Kidney (tissue), 14 donors: ENCODE measurements around the gene LNX1. TPM values are rescaled to one million over a fixed set of nuclear protein-coding genes. Genes with fewer than 3 reads are reported as not detected.
A peak's percentile ranks its signal among the peaks of the same experiment; 100 is the strongest.

ENCODE experiments used
- DNase-seq, 5 donors: peaks; one replicate each; pipeline ENCODE4 v3.0.0-alpha.2; 2013 to 2020
- FAIRE-seq: peaks from 2 replicates; lab custom pipeline; 2012; peaks lifted over from hg19 to GRCh38; lab: Jason Lieb, UNC
- H3K27ac ChIP-seq, 2 donors: one replicate each; pipeline ENCODE4 v1.7.0; 2013; ENCODE audit warnings: low read depth in 2 of 2, low read length in 2 of 2, inconsistent platforms in 1 of 2
- H3K27me3 ChIP-seq: one replicate; pipeline ENCODE4 v1.7.1; 2013; ENCODE audit warnings: low read length, inconsistent platforms; ENCODE audit not compliant: control insufficient read depth, insufficient read depth
- H3K36me3 ChIP-seq, 3 donors: one replicate each; pipeline versions ENCODE4 v1.7.0 to v1.7.1; 2013; ENCODE audit warnings: low read length in 3 of 3, control low read depth in 1 of 3, inconsistent platforms in 1 of 3; ENCODE audit not compliant: insufficient read depth in 3 of 3, control insufficient read depth in 2 of 3
- H3K4me1 ChIP-seq, 3 donors: one replicate each; pipeline versions ENCODE4 v1.7.0 to v1.7.1; 2013; ENCODE audit warnings: low read length in 3 of 3, inconsistent platforms in 1 of 3, low read depth in 1 of 3; ENCODE audit not compliant: control insufficient read depth in 2 of 3, insufficient read depth in 2 of 3
- H3K4me3 ChIP-seq, 3 donors: one replicate each; pipeline versions ENCODE4 v1.7.0 to v1.8.1; 2013; ENCODE audit warnings: low read length in 3 of 3, control low read depth in 1 of 3, inconsistent platforms in 1 of 3
- H3K9ac ChIP-seq, 3 donors: one replicate each; pipeline versions ENCODE4 v1.7.0 to v1.7.1; 2013; ENCODE audit warnings: low read length in 3 of 3, control low read depth in 1 of 3, inconsistent platforms in 1 of 3
- H3K9me3 ChIP-seq, 3 donors: one replicate each; pipeline versions ENCODE4 v1.7.0 to v1.7.1; 2013; ENCODE audit warnings: low read length in 3 of 3, control low read depth in 1 of 3, inconsistent platforms in 1 of 3; ENCODE audit not compliant: control insufficient read depth in 2 of 3, insufficient read depth in 1 of 3
- CTCF ChIP-seq: IDR thresholded peaks from 3 replicates; pipeline ENCODE4 v1.5.1; 2012; ENCODE audit warnings: mild to moderate bottlenecking, moderate library complexity, borderline replicate concordance; ENCODE audit not compliant: insufficient read depth; ENCODE audit errors: extremely low read depth
- intact Hi-C: fragments of 100-400 bp; cut with DNase I; formaldehyde crosslinking; loops from one replicate; pipeline ENCODE4 v1.11.1; 2022
- polyA plus RNA-seq: library from polyadenylated mRNA; stranded (reverse); fragments of 350-450 nt; fragmentation: Illumina TruSeq; extraction: RNeasy Lipid Tissue Mini Kit (QIAGEN cat#74804); gene quantifications from one replicate; pipeline ENCODE4 v1.2.3, GENCODE V29; 2014; ENCODE audit warnings: low read depth, low replicate concordance; ENCODE audit not compliant: insufficient read depth
- total RNA-seq: library from RNA; stranded (reverse); fragmentation: NEBNext Ultra II Directional; extraction: Animal tissue kit (Norgen Biotek cat#: 25700); gene quantifications from one replicate; pipeline ENCODE4 v1.2.1, GENCODE V29; 2021
- donor health status: control.
- donor health status: control.
- donor health status: control.
- donor health status: control.
- donor health status: control.
- donor health status: DM: yes; HTN: yes; CAD: no.
- donor health status: Normal renal cell carcinoma (clear cell type).

LNX1 gene
- total and polyA plus RNA-seq, 2 donors from 2014 or later, result 10.2 to 25.6 TPM

- Histone ChIP-seq H3K36me3 (no peaks in the 10 kb centered on the region), H3K4me3 (no peak overlapping the region), H3K9ac (no peak overlapping the region), H3K4me1 (peaks cover 0 to 2% (median 0%) of the 10 kb centered on the region in 3 donors), H3K27me3 (no peaks in the 10 kb centered on the region), H3K9me3 (no peaks in the 10 kb centered on the region), H3K27ac (no peak overlapping the region)
- intact Hi-C loops, result no loop called here
- FAIRE-seq (no peak), DNase-seq (no peak)
- TF ChIP-seq CTCF, result no peak
Observed at GRCh38 chr4:53595834-53596233, 4.5 kb upstream of the LNX1 start.

GRCh38 chr4:53595204-53595603 is 3.9 kb upstream of the LNX1 start:
- no peak overlapping the region for H3K4me3 ChIP-seq
- no peaks in the 10 kb centered on the region for H3K9me3 ChIP-seq
- H3K27me3 ChIP-seq, result no peaks in the 10 kb centered on the region
- H3K27ac ChIP-seq, result no peak overlapping the region
- H3K4me1 ChIP-seq, result peaks cover 0 to 2% (median 0%) of the 10 kb centered on the region in 3 donors
- no peak overlapping the region for H3K9ac ChIP-seq
- FAIRE-seq (no peak), DNase-seq (no peak)
- TF ChIP-seq CTCF, result no peak
- intact Hi-C loops, result no loop called here
- H3K36me3 ChIP-seq, result no peaks in the 10 kb centered on the region

GRCh38 chr4:53593765-53594164 is 2.5 kb upstream of the LNX1 start:
- Histone ChIP-seq H3K4me3 (no peak overlapping the region), H3K27ac (peak overlapping the region in 1 of 2 donors; percentile 66), H3K27me3 (no peaks in the 10 kb centered on the region), H3K36me3 (no peaks in the 10 kb centered on the region), H3K9ac (no peak overlapping the region), H3K9me3 (no peaks in the 10 kb centered on the region), H3K4me1 (peaks cover 0 to 3% (median 2%) of the 10 kb centered on the region in 3 donors)
- intact Hi-C loops, result no loop called here
- no peak for TF ChIP-seq CTCF
- FAIRE-seq, result no peak
- no peak for DNase-seq
